Vagina (tissue), 2 donors: ENCODE results near the gene SZT2.

Experiments
- POLR2A ChIP-seq, 2 donors: fragments of 450-650 bp; IDR thresholded peaks; one replicate each; pipeline ENCODE4 v1.6.1; 2017; ENCODE audit warnings: antibody characterized with exemption in 2 of 2, mild to moderate bottlenecking in 2 of 2, moderate library complexity in 2 of 2
- POLR2AphosphoS5 ChIP-seq, 2 donors: sonication (generic); formaldehyde crosslinking; IDR thresholded peaks; one replicate each; pipeline ENCODE4 v1.9.0; 2017; ENCODE audit warnings: antibody characterized with exemption in 2 of 2, mild to moderate bottlenecking in 2 of 2, low read depth in 1 of 2; ENCODE audit not compliant: insufficient read depth in 1 of 2
- TF ChIP-seq, protein P1 (sequence below), 3 experiments: fragments of 450-650 bp in 2 of 3; fragments of 200-600 bp in 1 of 3; sonication (generic) in 1 of 3; IDR thresholded peaks; one replicate each; pipeline ENCODE4 v1.5.1; 2017 to 2019; ENCODE audit warnings: antibody characterized with exemption in 3 of 3, mild to moderate bottlenecking in 2 of 3, moderate library complexity in 2 of 3

- TF ChIP-seq, protein P1, sequence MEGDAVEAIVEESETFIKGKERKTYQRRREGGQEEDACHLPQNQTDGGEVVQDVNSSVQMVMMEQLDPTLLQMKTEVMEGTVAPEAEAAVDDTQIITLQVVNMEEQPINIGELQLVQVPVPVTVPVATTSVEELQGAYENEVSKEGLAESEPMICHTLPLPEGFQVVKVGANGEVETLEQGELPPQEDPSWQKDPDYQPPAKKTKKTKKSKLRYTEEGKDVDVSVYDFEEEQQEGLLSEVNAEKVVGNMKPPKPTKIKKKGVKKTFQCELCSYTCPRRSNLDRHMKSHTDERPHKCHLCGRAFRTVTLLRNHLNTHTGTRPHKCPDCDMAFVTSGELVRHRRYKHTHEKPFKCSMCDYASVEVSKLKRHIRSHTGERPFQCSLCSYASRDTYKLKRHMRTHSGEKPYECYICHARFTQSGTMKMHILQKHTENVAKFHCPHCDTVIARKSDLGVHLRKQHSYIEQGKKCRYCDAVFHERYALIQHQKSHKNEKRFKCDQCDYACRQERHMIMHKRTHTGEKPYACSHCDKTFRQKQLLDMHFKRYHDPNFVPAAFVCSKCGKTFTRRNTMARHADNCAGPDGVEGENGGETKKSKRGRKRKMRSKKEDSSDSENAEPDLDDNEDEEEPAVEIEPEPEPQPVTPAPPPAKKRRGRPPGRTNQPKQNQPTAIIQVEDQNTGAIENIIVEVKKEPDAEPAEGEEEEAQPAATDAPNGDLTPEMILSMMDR (IDR thresholded peaks at IDR 0.05), result no peak
- TF ChIP-seq POLR2A (IDR thresholded peaks at IDR 0.05) (no peak), POLR2AphosphoS5 (IDR thresholded peaks at IDR 0.05; ENCODE audit: insufficient read depth in 1 of 2, low read depth in 1 of 2) (no peak)
Measured at GRCh38 chr1:43447891-43448708, 58.4 kb downstream of the SZT2 start.
